Stimulated activated CD8-positive, alpha-beta memory T cell treated with anti-CD3 and anti-CD28 coated beads, Interleukin-4, amount 100 ng/mL, for 24 hours (primary cell): Measurements from ENCODE around the gene LPIN1.

Source experiments
- DNase-seq: peaks from one replicate; pipeline ENCODE4 v3.0.0-alpha.2; 2020; ENCODE audit warnings: low read depth

Gene LPIN1

DNA sequence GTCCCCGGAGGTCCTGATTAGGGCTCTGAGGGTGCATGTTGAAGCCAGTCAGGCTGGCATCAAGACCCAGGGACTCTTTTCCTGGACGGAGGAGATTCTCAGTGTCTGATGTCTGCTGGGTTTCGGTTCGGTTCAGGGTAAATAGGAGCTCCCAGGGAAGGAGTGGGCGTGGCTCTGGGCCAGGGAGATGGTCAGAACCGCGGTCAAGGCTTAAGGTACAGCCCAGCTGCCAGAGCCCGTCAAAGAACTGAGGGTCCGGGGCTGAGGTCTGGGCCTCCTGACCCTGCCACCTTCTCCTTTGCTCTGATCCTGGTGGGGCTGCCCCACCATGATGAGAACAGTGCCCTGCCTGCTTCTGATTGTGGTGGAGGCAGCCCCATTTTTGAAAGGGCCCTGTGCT, 39.8 kb downstream of the LPIN1 start:
- DNase-seq = no peak

DNA sequence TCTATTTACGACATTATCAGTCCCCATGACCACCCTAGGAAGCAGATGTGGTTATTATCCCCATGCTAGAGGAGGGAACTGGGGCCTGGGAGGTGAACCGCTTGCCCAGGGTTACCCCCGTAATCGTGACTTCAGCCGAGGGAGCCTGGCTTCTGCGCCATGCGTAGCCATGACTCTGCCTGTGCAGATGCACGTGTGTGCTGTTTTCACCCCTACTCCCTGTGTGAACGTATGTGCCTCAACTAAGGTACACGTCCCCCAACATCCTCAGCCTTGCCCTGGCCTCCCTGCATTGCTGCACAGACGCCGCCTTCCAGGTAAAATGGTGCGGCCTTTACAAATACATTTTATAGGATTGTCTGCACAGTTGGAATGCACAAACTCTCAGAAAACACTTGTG, 40.2 kb downstream of the LPIN1 start:
- no peak for DNase-seq

DNA sequence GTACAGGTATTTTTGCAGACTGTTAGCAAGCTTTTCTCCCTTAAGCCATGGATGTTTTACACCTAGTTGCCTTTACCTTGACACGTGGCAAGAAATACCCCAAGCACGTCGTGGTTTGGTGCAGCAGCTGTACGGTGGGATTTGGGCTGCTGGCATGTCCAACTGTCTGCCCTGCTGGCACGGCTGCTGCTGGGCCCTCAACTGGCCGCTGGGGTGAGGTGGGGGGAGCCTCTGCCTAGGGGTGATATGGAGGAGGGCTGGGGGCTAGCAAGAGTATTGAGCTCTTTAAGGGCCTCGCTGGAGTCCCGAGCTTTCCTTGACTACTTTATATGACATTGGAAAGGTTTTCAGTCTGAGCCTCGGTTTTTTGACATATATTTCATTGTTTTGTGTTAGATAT, 41.6 kb downstream of the LPIN1 start:
- DNase-seq = no peak

DNA sequence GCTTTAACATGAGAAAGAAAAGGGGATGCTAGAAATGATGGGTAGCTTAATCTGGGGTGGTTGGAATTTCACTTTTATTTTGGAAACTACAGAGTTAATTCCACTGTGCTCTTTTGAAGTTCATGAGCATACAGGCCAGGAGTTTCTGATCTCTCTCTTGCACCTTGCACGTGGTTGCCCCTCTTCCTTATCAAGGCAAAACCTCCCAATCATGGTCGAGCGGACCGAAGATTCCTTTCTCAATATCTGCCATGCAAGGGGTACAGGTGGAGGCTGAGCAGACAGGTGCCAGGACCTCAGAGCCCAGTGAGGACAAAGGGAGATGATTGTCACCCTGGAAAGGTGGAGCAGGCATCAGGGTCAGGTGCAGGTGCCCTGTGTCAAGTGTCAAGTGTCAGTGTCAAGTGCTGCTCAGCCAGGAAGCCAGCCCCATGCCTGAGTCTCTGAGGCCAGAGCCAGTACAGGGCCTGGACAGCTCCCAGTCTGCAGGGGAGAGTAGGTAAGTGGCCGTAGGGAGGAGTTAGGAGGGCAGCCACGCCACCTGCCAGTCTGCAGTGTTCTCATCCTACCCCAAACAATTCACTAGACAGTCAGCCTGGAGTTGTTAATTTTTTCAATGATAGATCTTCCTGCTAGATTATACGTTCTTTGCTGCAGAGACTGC, 42.2 kb downstream of the LPIN1 start:
- DNase-seq = no peak

DNA sequence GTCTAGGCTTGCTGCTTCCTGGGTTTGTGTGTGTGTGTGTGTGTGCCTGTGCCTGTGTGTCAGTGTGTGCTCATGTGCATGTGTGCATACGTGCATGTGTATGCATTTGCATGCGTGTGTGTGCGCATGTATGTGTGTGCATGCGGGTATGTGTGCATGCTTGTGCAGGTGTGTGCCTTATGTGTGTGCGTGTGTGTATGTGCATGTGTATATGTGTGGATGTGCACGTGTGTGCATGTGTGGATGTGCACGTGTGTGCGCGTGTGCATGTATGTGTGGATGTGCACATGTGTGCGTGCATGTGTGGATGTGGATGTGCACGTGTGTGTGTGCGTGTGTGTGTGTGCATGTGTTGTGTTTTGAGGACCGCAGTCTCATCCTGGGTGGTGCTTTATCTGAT, 42.8 kb downstream of the LPIN1 start:
- no peak for DNase-seq

DNA sequence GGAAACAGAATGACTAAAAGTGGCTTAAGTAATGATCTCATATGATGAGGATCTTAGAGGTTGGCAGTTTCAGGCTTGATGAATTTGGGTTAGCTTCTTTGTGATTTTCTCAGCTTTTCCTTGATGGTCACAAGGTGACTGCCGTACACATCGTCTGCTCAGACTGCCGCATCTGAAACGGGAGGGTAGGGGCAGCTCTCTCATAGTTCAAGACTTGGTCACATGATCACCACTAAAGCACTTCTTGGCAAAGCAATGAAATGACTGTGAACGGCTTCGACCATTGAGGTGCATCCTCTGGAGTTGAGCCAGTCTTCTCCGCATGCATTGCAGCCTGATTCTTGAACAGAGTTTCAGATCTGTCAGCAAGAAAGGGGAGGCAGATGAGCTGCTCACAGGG, 43.8 kb downstream of the LPIN1 start:
- no peak for DNase-seq

DNA sequence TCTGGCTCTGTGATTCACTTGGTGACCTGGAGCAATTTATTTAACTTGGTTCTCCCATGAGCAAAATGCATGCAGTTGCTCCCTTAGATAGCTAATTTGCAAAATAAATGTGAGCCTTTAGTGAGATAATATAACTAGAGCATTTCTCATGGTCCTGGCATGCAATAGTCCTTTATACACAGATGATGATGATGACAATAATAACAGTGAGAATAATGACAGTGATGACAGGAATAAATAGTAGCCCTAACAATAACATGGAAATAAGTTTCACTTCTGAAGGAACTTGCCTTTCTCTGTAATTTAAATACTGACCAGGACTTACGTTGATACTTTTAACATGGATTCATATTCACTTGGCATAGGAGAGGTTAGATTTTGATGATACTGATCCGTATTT, 49.2 kb downstream of the LPIN1 start:
- no peak for DNase-seq

DNA sequence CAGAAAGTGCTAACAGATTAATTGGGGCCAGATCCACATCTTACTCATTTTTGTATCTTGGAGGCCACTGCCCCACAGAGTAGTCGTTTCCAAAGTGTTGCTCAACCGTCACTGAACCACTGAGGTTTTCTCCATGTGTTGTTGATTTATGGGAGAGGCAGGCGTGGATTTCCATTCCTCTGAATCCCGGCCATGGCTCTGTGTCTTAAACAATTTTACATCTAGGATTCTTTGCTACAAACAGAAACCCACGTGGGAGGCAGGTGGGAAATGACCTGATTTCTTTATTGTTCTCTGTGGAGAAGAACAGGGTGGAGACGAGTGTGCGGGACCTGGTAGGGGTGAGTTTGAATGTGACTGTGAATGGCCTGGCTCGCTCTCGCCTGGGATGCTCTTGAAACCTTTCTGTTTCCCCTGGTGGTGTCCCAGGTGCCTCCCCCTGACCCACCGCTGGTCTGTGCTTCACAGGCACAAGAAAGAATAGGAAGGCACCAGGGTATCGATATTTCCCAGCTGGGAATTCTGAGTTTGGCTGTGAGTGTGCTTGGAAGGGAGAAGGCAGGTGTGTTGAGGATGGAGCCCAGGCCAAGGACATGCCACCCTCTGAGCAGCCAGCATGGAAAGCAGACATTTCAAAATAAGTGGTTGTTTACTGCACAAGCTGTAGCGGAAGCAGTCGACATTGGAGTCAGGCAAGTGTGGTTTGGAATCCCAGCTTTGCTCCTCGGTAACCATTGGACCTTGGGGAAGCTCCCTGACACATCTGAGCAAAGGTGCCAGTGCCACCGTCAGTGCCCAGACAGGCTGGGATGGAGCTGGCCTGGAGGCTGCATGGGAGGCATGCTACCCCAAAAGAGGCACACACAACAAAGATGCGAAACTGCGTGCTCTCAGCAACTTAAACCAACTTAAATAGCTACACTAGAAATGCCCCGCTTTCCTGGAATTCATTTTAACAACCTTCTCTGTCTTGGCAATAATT, 50.0 kb downstream of the LPIN1 start:
- no peak for DNase-seq

DNA sequence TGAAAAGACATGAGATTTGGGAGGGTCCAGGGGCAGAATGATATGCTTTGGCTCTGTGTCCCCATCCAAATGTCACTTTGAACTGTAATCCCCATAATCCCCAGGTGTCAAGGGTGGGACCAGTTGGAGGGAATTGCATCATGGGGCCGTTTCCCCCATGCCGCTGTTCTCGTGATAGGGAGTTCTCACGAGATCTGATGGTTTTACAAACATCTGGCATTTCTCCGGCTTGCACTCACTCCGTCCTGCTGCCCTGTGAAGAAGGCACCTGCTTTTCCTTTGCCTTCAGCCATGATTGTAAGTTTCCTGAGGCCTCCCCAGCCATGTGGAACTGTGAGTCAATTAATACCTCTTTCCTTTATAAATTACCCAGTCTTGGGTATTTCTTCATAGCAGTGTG, 51.4 kb downstream of the LPIN1 start:
- DNase-seq = no peak

DNA sequence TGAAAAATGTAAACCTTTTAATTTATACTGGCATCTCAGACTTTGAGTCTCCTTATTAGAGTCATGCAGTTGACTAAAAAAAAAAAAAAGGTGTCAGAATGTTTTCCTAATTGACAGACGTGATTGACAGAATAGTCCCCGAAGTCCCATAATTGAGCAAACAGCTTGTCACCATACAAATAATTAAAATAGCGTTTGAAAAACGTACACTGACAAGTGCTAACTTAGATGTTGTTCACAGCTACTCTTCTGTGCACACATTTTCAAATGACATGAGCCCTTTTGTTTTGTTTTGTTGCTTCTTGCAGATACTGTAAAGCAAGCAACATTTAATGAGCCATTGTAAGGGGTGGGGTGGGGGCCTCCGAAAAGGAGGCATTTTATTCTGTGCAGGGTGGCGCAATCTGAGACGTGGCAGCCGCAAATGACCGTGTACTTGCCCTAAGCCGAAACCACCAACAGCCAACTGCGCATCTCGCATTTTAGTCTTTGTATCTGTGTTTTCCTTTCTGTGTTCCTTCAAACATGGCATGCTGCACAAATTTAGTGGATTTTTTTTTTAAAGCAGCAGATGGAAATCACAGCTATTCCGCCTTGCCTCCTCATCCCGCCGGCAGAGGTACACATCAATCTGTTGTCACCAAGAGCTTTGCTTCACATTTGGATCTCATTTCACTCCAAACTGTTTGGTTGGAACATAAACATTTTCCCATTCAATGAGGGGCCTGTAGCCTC, 52.4 kb downstream of the LPIN1 start:
- no peak for DNase-seq

DNA sequence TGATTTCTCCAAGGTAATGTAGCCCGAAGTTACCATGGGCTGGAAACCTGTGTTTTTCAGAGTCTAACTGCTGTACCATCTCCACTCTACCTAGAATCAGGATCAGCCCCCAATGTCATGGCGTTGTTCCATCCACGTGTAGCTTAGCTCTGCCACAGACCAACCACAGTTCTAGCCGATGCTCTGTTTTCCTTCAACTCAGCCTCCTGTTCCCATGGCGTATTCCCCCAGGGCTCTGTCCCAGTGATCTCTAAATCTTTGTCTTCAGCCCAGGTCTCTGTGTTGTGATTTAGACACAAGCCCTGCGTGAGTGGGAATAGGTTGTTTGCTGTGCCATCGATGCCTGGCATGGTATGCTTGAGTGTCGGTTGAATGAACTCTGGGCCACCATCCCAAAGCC, 53.4 kb downstream of the LPIN1 start:
- DNase-seq = no peak

DNA sequence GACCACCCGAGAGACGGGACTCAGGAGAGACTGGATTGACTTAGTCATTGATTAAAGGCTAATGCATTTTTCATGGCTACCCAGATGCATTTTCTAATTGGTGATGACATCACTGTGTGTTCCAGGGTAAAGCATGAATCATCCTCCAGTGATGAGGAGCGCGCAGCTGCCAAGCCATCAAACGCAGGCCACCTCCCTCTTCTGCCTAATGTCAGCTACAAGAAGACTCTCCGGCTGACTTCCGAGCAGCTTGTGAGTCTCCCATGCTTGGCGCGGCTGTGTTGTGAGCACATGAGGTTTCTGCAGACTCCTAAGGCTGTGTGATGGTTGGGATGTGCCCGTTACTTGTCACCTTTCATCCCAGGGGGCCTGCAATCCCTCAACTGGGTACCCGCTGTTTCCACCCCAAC, 56.4 kb downstream of the LPIN1 start:
- DNase-seq = no peak

DNA sequence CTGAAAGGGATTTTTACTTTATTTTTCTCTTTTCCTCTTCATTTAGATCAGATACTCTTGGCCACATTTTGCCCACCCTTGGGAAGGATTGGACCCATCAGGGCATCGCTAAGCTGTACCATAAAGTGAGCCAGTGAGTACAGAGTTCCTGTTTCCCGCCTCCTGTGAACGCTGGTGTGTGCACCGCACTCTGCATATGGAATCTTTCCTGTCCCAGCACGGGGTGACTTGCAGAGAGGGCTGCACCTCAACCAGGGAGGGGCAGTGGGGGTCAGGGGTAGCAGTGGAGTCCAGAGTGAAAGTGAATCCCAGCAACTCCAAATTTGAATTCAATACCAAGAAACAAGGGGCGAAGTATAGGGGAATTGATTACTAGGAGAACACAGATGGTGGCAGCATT, 58.6 kb downstream of the LPIN1 start:
- DNase-seq = no peak

DNA sequence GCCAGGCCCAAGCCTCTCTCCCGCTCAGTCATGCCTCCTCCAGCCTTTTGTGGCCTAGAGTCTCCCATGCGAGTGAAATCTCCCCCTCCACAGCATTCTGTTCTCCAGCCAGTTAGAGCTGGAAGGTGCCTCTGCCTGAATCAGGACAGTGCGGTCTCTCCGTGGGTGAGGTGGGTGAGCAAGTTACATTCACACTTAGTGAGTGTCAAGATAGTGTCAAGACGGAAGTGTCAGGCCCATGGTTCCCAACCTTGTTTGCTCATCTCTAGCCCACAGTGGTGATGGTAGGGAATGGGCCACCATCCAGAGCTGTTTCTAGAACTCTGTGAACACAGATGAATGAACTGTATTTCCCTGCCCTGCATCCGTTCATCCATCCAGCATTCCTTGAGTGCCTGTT, 59.5 kb downstream of the LPIN1 start:
- no peak for DNase-seq

DNA sequence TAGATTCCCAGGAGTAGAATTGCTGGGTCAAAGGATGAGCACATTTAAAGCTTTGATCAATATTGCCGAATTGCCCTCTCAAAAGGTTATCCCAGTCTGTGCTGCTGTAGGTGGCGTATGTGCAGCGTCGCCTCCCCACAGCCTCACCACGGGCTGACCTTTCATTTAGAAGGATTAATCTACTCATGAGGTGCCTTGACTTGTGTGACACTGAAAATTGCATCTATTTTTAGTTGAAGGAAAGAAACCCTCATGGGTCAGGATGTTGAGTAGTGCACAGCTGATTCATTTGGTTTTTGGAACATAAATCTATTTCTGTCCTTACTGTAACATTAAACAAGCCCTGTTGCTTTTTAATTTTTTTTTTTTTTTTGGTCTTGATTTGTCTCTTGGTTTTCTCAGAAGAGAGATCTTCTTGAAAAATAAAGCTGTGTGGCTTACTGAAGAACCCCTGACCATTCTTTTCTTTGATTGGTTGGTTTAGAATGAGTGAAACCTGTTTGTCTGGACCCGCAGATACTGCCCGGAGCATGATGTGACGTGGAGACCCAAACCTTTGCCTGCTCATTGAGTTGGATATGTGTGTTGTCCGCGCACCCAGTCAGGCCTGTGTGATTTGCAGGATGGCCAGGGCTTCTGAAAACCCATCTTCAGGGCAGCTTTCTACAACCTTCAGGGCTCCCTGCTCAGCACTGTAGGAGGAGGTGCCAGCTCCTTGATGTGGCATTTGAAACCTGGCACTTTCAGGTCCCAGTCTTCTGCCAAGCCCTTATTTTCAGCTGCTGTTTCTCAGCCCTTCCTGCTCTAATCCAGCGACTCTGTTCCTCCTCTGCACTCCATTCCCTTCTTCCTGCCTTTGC, 61.0 kb downstream of the LPIN1 start:
- no peak for DNase-seq

DNA sequence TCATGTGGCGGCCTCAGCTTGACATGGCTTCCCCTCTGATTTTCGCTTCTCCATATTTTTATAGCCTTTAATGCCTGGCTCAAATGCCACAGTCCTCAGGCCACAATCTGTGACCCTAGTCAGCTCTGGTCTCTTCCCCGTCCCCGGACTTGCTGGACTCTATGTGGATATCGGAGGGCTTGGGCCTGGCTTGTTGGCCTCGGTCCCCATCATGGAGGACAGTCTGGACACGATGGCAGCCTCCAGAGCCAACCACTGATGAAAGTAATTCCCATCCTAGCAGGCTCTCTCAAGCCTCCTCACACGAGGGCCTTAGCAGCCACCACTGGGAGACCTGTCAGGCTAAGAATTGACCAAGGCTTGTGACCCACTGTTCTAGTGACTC, 61.6 kb downstream of the LPIN1 start:
- DNase-seq = no peak

DNA sequence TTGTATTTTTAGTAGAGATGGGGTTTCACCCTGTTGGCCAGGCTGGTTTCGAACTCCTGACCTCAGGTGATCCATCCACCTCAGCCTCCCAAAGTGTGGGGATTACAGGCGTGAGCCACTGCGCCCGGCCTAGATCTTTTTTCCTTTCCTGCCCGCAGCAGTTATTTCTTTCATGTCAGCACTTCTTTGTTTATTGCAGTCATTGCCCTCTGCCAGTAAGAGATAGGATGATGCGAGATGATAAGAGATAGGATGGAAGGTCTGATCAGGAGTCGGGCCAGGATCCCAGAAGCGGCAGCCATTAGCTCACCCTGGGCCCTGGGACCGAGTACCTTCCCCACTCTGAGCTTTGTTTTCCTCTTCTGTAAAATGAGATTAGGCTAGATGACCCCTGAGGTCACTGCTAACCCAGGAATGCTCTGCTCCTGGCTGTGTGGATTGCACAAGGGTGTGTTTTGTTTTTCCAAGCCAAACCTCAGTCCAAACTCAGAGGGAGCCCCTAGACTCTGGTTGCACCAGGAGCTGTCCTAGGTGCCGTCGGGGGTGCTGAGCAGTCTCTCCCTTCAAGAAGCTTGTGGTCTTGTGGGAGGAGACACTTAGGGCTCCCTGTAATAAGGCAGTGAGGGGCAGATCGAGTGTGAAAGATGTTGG, 63.3 kb downstream of the LPIN1 start:
- no peak for DNase-seq

DNA sequence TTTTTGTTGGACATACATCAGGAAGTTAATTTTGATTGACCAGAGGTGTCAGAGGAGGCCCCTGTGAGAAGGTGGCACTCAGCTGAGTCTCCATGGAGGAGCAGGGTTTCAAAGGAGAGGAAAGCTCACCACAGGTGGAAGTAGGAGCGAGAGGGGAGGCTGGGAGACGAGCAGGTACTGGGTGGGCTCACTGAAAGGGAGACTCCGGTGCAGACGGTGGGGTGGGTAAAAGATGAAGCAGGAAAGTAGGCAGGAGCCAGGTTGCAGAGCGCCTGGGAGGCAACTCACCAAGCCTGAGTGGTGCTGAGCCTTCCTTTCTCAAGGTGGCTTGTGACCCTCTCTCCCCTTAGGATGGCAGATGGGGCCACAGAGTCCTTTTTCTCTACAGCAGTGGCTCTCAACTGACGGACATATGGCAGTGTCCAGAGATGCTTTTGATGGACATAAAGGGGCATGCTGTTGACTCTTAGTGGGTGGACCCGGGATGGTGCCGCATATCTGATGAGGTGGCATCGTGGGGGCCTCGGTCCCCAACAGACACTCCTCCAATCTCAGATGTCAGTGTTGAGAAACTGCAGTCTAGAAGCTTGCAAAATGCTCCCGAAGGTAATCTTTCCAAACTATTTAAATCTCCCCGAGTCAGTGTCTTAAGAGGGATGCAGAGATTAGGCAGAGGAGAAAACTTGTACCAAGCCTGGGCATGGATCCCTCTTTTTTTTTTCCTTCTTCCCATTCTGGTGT, 64.0 kb downstream of the LPIN1 start:
- DNase-seq = no peak

DNA sequence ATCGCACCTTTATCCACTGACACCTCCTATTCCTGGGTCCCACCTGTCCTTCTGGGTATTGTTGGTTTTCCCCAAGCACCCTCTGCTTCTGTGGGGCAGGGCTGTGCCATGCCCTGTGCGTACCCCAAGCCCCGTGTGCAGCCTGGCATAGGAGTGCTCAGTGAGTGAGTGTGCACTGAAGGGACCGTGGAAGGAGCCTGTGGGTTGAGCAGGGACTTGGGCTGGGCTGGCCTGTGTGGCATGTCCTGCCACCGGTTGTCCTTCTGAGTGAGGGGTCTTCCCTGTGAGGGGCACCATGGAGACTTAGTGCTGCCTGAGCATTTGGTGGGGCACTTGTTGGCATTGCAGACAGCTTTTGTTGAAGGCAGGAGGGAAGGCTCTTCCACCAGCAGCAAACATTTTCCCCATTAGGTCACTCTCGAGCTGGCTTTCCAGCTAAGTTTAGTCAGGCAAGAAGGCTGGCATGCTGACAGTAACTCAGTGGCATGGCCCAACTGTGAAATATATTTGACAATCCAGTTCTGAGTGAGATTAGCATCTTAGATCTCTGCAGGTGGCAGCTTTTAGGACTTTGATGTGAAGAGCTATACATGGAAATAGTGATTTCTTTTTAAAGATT, 64.7 kb downstream of the LPIN1 start:
- no peak for DNase-seq
